Neuronal stem cell (in vitro differentiated cells): ENCODE results near the gene SAP30BP.
A peak's percentile ranks its signal among the peaks of the same experiment; 100 is the strongest.

Experiments used
- DNase-seq: peaks from one replicate; pipeline ENCODE4 v3.0.0-alpha.2; 2013; ENCODE audit warnings: low spot score
- H2AFZ ChIP-seq: one replicate; pipeline ENCODE4 v1.6.1; 2013; ENCODE audit warnings: mild to moderate bottlenecking, low read length, inconsistent platforms
- H2AK5ac ChIP-seq: 2 replicates; pipeline ENCODE4 v1.6.1; 2013; ENCODE audit warnings: low read depth, mild to moderate bottlenecking, inconsistent platforms, low read length, moderate library complexity, mixed read lengths
- H2BK120ac ChIP-seq: 2 replicates; pipeline ENCODE4 v1.6.1; 2013; ENCODE audit warnings: low read depth, mild to moderate bottlenecking, inconsistent platforms, low read length, moderate library complexity, mixed read lengths
- H2BK12ac ChIP-seq: one replicate; pipeline ENCODE4 v1.6.1; 2013; ENCODE audit warnings: low read length, inconsistent platforms
- H2BK15ac ChIP-seq: 2 replicates; pipeline ENCODE4 v1.6.1; 2013; ENCODE audit warnings: mild to moderate bottlenecking, low read length, inconsistent platforms, mixed read lengths
- H2BK5ac ChIP-seq: one replicate; pipeline ENCODE4 v1.6.1; 2013; ENCODE audit warnings: inconsistent platforms, mild to moderate bottlenecking, low read length, moderate library complexity
- H3K14ac ChIP-seq: one replicate; pipeline ENCODE4 v1.6.1; 2013; ENCODE audit warnings: low read length, inconsistent platforms
- H3K18ac ChIP-seq: 2 replicates; pipeline ENCODE4 v1.6.1; 2013; ENCODE audit warnings: low read length, inconsistent platforms
- H3K23ac ChIP-seq: 2 replicates; pipeline ENCODE4 v1.6.1; 2013; ENCODE audit warnings: low read depth, mild to moderate bottlenecking, mixed read lengths, low read length, inconsistent platforms; ENCODE audit not compliant: poor library complexity
- H3K27ac ChIP-seq: replicated peaks from 3 replicates; pipeline ENCODE4 v1.5.1; 2013; ENCODE audit warnings: low read length, inconsistent platforms
- H3K27me3 ChIP-seq, 3 experiments: 2 replicates each; pipeline ENCODE4 v1.6.1; 2013; ENCODE audit warnings: low read length in 3 of 3, mild to moderate bottlenecking in 2 of 3, inconsistent platforms in 1 of 3, low read depth in 1 of 3, mixed read lengths in 1 of 3, moderate library complexity in 1 of 3; ENCODE audit not compliant: control insufficient read depth in 3 of 3, insufficient read depth in 3 of 3
- H3K36me3 ChIP-seq, 2 donors: replicated peaks in 1 of 2; 2 replicates each; pipeline ENCODE4 v1.6.1; 2013; ENCODE audit warnings: low read length in 2 of 2; ENCODE audit not compliant: control insufficient read depth in 2 of 2, insufficient read depth in 2 of 2
- H3K4ac ChIP-seq: 2 replicates; pipeline ENCODE4 v1.6.1; 2013; ENCODE audit warnings: inconsistent platforms, mild to moderate bottlenecking, low read length, moderate library complexity
- H3K4me1 ChIP-seq, 2 donors: 1 replicate in 1 of 2; 2 replicates in 1 of 2; pipeline ENCODE4 v1.6.1; 2013; ENCODE audit warnings: low read length in 2 of 2, low read depth in 1 of 2; ENCODE audit not compliant: control insufficient read depth in 2 of 2, insufficient read depth in 1 of 2
- H3K4me2 ChIP-seq: one replicate; pipeline ENCODE4 v1.6.1; 2013; ENCODE audit warnings: mild to moderate bottlenecking, low read length, inconsistent platforms; ENCODE audit not compliant: insufficient read depth, poor library complexity, severe bottlenecking
- H3K4me3 ChIP-seq, 2 donors: 2 replicates each; pipeline ENCODE4 v1.5.1; 2013; ENCODE audit warnings: low read length in 2 of 2, mild to moderate bottlenecking in 2 of 2, inconsistent platforms in 1 of 2, moderate library complexity in 1 of 2
- H3K79me1 ChIP-seq: one replicate; pipeline ENCODE4 v1.6.1; 2013; ENCODE audit warnings: low read depth, mild to moderate bottlenecking, inconsistent platforms, low read length, moderate library complexity
- H3K9ac ChIP-seq: one replicate; pipeline ENCODE4 v1.6.1; 2013; ENCODE audit warnings: mild to moderate bottlenecking, low read depth, low read length, inconsistent platforms; ENCODE audit not compliant: poor library complexity
- H3K9me3 ChIP-seq, 2 donors: replicated peaks in 1 of 2; 2 replicates each; pipeline versions ENCODE3 to v1.6.1; 2013; ENCODE audit warnings: low read length in 2 of 2, mild to moderate bottlenecking in 2 of 2, inconsistent platforms in 1 of 2, low read depth in 1 of 2, mixed read lengths in 1 of 2, moderate library complexity in 1 of 2; ENCODE audit not compliant: control insufficient read depth in 2 of 2, insufficient read depth in 1 of 2
- H4K8ac ChIP-seq: one replicate; pipeline ENCODE4 v1.6.1; 2013; ENCODE audit warnings: low read depth, mild to moderate bottlenecking, inconsistent platforms, low read length, moderate library complexity
- H4K91ac ChIP-seq: one replicate; pipeline ENCODE4 v1.6.1; 2013; ENCODE audit warnings: low read length, low read depth, mild to moderate bottlenecking, inconsistent platforms; ENCODE audit not compliant: poor library complexity
- whole genome bisulfite sequencing, 2 donors: extraction: QIAGEN DNeasy Blood & Tissue Kit; methylation state at CpG; one replicate each; pipeline ENCODE4 v1.1.7; 2013; ENCODE audit warnings: missing lambda C conversion rate in 2 of 2, mixed read lengths in 1 of 2; ENCODE audit not compliant: insufficient read length in 2 of 2, insufficient replicate concordance in 1 of 2; ENCODE audit errors: extremely low coverage in 2 of 2; 5-methylcytosine and 5-hydroxymethylcytosine counted together

Gene SAP30BP

GRCh38 chr17:75688209-75688825 lies 21.2 kb downstream of the SAP30BP start:
- Histone ChIP-seq H3K27ac (peak overlapping the region; percentile 34), H3K18ac (no peak overlapping the region), H3K4me3 (no peak overlapping the region), H3K4me1 (peaks cover 0 to 30% of the 10 kb centered on the region in 2 donors), H2BK5ac (no peak overlapping the region), H3K27me3 (no peaks in the 10 kb centered on the region), H3K79me1 (no peaks in the 10 kb centered on the region), H4K8ac (no peak overlapping the region), H3K9ac (no peak overlapping the region), H2BK120ac (no peak overlapping the region), H3K9me3 (no peaks in the 10 kb centered on the region), H3K23ac (no peak overlapping the region), H2BK15ac (no peak overlapping the region), H2AFZ (no peak overlapping the region), H3K4me2 (no peak overlapping the region), H2AK5ac (no peak overlapping the region), H3K4ac (no peak overlapping the region), H2BK12ac (no peak overlapping the region), H3K14ac (no peak overlapping the region), H4K91ac (no peak overlapping the region), H3K36me3 (peaks cover 7 to 91% of the 10 kb centered on the region in 2 donors)
- no peak for DNase-seq
- WGBS, 2 donors, result no CpG with 5 or more reads among the region's 11 CpGs

GRCh38 chr17:75689441-75689873 lies 22.3 kb downstream of the SAP30BP start:
- H2BK12ac ChIP-seq, result no peak overlapping the region
- no peak overlapping the region for H4K8ac ChIP-seq
- no peak overlapping the region for H3K9ac ChIP-seq
- H3K36me3 ChIP-seq, result peaks cover 7 to 94% of the 10 kb centered on the region in 2 donors
- no peak overlapping the region for H3K4me3 ChIP-seq
- H4K91ac ChIP-seq, result no peak overlapping the region
- H2BK120ac ChIP-seq, result no peak overlapping the region
- no peaks in the 10 kb centered on the region for H3K79me1 ChIP-seq
- no peak overlapping the region for H2AFZ ChIP-seq
- H3K23ac ChIP-seq, result no peak overlapping the region
- no peak overlapping the region for H2BK15ac ChIP-seq
- no peak overlapping the region for H3K14ac ChIP-seq
- no peak overlapping the region for H3K27ac ChIP-seq
- no CpG with 5 or more reads among the region's 6 CpGs for WGBS, 2 donors
- no peak overlapping the region for H2BK5ac ChIP-seq
- H3K4ac ChIP-seq, result no peak overlapping the region
- H3K27me3 ChIP-seq, result no peaks in the 10 kb centered on the region
- no peaks in the 10 kb centered on the region for H3K9me3 ChIP-seq
- H2AK5ac ChIP-seq, result no peak overlapping the region
- no peak for DNase-seq
- no peak overlapping the region for H3K4me2 ChIP-seq
- H3K18ac ChIP-seq, result no peak overlapping the region
- peaks cover 0 to 40% of the 10 kb centered on the region in 2 donors for H3K4me1 ChIP-seq

GRCh38 chr17:75691371-75691791 lies 24.2 kb downstream of the SAP30BP start:
- H3K4me1 ChIP-seq, result peaks cover 0 to 39% of the 10 kb centered on the region in 2 donors
- H3K36me3 ChIP-seq, result peaks cover 15 to 98% of the 10 kb centered on the region in 2 donors
- no peak overlapping the region for H2BK5ac ChIP-seq

DNA sequence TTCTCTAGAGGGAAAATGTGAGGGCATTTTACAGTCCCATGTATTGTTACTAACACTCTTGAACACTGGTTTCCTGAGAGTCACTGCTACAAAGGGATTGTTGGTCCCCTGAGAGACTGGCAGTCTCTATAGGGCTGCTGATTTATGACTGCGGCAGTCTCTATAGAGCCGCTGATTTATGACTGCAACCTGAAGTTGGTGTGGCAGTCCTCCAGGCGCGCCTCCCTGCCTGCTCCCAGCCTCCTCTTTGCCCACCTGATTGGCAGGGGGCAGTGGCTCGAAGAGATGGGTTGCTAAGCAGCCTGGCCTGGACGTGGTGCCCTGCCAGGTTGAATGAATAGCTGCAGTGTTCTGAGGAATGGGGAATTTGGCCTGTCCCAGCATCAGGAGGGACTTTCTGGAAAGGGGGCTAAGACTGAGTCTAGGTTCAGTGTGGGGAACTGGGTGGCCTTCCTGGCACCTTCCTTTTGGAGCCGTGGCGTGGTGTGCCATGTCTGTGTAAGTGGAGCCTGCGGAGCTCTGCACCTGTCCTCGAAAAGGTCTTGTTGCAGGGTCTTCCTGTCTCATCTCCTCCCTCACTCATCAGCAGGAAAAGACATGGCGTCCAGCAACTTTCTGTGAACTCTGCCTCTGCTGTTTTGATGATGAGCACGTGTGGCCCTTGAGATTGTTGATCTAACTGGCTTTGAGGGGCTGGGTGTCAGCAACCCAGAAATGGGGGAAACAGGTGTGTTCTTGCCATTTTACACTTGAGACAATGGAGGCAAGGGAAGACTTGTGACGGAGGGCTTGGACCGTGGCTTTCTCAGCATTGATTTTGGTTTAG lies 24.9 kb downstream of the SAP30BP start:
- no peak overlapping the region for H3K23ac ChIP-seq
- H3K4me1 ChIP-seq, result peaks cover 0 to 39% of the 10 kb centered on the region in 2 donors
- H3K27me3 ChIP-seq, result no peaks in the 10 kb centered on the region
- H3K18ac ChIP-seq, result no peak overlapping the region
- H3K14ac ChIP-seq, result no peak overlapping the region
- no peak for DNase-seq
- no peak overlapping the region for H3K9ac ChIP-seq
- H3K9me3 ChIP-seq, result peaks cover 0 to 1% of the 10 kb centered on the region in 2 donors
- H2BK120ac ChIP-seq, result no peak overlapping the region
- no peak overlapping the region for H3K4me2 ChIP-seq
- no peak overlapping the region for H2BK15ac ChIP-seq
- H4K8ac ChIP-seq, result no peak overlapping the region
- H4K91ac ChIP-seq, result no peak overlapping the region
- peaks cover 15 to 97% of the 10 kb centered on the region in 2 donors for H3K36me3 ChIP-seq
- no peak overlapping the region for H3K27ac ChIP-seq
- no peak overlapping the region for H3K4me3 ChIP-seq
- H3K4ac ChIP-seq, result no peak overlapping the region
- no peak overlapping the region for H2AK5ac ChIP-seq
- H2BK5ac ChIP-seq, result no peak overlapping the region
- WGBS, 2 donors, result no CpG with 5 or more reads among the region's 14 CpGs
- no peak overlapping the region for H2BK12ac ChIP-seq
- peaks cover 2% of the 10 kb centered on the region for H3K79me1 ChIP-seq
- H2AFZ ChIP-seq, result no peak overlapping the region

More at GRCh38 chr17:75691371-75691791, 24.2 kb downstream of the SAP30BP start:
- no peak overlapping the region for H3K4ac ChIP-seq
- H4K91ac ChIP-seq, result no peak overlapping the region
- H3K23ac ChIP-seq, result no peak overlapping the region
- peaks cover 2% of the 10 kb centered on the region for H3K79me1 ChIP-seq
- no peak overlapping the region for H2AFZ ChIP-seq
- H2AK5ac ChIP-seq, result no peak overlapping the region
- H3K27ac ChIP-seq, result no peak overlapping the region
- H3K18ac ChIP-seq, result no peak overlapping the region
- H3K27me3 ChIP-seq, result no peaks in the 10 kb centered on the region
- no peak overlapping the region for H2BK12ac ChIP-seq
- no peak overlapping the region for H4K8ac ChIP-seq
- H3K14ac ChIP-seq, result no peak overlapping the region
- no peak overlapping the region for H2BK120ac ChIP-seq
- no peak overlapping the region for H3K4me2 ChIP-seq
- DNase-seq, result no peak
- no CpG with 5 or more reads among the region's 5 CpGs for WGBS, 2 donors
- H3K9me3 ChIP-seq, result peaks cover 0 to 1% of the 10 kb centered on the region in 2 donors
- H3K9ac ChIP-seq, result no peak overlapping the region
- no peak overlapping the region for H3K4me3 ChIP-seq
- no peak overlapping the region for H2BK15ac ChIP-seq
